GM13976 (cell line): ENCODE measurements around the gene LCK.

ENCODE experiments used
- DNase-seq: peaks from one replicate; pipeline ENCODE4 v3.0.0; 2012; ENCODE audit warnings: low spot score
- CTCF ChIP-seq: IDR thresholded peaks from 2 replicates; pipeline ENCODE4 v1.5.1; 2012; ENCODE audit warnings: borderline replicate concordance, mild to moderate bottlenecking; ENCODE audit not compliant: insufficient read depth; ENCODE audit errors: extremely low read depth, missing control alignments, control extremely low read depth
- in situ Hi-C: fragments of 300-500 bp; cut with MboI; formaldehyde crosslinking; loops from one replicate; pipeline ENCODE4 v1.12.0; 2022; ENCODE audit warnings: low sequenced_read_pairs, mixed read lengths, inconsistent platforms; ENCODE audit not compliant: unreplicated experiment

LCK gene

GRCh38 chr1:32250893-32251716, at the start of gene LCK:
LCK (plus strand) TSS chr1:32251265; CDS start chr1:32274330, 23,065 bp downstream.
- no peak for TF ChIP-seq CTCF
- in situ Hi-C loops = no loop called here

GRCh38 chr1:32204943-32205361, 46.1 kb upstream of the LCK start:
- in situ Hi-C loops = no loop called here

More at GRCh38 chr1:32250893-32251716, at the start of gene LCK:
- peak; percentile 71 for DNase-seq

DNA sequence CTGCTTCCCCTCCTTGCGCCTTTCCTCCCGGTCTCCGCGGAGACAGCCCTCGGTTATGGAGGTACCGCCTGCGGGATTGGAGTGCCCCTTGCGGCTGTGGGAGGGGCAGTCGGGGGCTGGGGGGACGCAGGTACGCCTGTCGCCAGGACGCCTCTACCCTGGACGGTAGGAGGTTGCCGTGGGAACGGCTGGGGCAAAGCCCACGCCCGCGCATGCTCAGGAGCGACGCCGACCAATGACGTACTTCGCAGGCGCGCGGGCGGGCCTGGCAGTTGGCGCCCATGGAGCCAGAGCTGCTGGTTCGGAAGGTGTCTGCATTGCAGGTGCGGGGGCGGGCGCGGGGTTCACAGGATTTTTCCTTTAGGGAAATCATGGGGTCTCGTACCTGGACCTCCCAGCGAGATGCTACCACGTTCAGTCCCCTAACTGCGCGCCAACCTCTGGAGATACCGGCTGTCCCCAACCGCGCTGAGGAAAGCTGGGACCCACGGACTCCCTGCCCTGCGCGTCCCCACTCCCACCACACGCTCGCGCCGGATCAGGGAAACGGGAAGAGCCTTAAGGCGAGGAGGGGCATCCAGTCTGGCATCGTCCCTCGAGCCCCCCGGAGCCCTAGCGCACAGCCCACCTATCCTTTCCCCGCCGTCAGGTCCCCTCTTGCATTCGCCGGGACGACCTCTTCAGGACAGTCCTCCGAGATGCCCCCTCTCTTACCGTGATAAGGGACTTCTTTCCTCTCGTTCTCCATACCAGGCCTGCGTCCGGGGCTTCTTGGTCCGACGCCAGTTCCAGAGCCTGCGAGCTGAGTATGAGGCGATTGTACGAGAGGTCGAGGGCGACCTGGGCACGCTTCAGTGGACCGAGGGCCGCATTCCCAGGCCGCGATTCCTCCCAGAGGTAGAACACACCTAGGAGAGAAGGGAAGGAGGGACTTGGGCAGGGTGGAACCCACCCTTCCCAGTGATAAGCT, 45.4 kb upstream of the LCK start, which contains the start of gene IQCC:
Gene IQCC, plus strand, starts transcription at position 271 of the 970 bp plus-strand sequence. Its CDS starts 11 bp downstream, at position 282.
- in situ Hi-C loops = no loop called here
- DNase-seq = peak; percentile 96
- no peak for TF ChIP-seq CTCF

More at GRCh38 chr1:32204943-32205361, 46.1 kb upstream of the LCK start:
- DNase-seq = no peak
- no peak for TF ChIP-seq CTCF

DNA sequence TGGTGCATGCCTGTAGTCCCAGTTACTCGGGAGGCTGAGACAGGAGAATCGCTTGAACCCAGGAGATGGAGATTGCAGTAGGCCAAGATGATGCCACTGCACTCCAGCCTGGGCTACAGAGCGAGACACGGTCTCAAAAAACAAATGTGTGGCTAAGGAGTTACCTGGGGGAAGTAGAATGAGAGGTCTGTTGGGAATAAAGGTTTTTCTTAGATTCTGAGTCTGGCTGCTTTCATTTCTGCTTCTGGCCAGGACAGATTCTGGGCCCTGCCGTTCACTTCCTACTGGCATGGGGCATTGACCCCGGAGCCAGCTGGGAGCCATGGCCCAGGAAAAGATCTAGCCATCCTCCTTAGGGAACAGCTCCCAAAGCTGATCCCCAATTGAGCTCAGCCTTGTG, 42.6 kb upstream of the LCK start:
- DNase-seq = no peak
- no peak for TF ChIP-seq CTCF
- in situ Hi-C loops = no loop called here

DNA sequence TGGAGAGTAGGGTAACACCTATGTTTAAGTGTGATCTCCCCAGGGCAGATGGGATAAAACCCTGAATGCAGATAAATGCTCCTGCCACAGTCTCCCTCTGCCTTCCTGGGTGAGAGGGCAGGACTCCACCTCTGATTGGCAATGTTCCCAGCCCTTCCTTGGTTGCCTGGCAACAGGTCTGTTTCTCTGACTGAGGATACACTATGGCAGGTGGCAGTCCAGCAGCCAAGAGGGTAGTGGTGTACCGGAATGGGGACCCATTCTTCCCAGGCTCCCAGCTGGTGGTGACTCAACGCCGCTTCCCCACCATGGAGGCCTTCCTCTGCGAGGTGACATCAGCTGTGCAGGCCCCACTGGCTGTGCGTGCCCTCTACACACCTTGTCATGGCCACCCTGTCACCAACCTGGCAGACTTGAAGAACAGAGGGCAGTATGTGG, 42.2 kb upstream of the LCK start, which contains the start of gene DCDC2B:
Gene DCDC2B, plus strand, starts transcription at position 199 of the 438 bp plus-strand sequence. Its CDS starts 5 bp downstream, at position 204.
- DNase-seq = no peak
- in situ Hi-C loops = no loop called here
- no peak for TF ChIP-seq CTCF
